HepG2 (cell line): ENCODE data around the gene ZNF620. TPM values are rescaled to one million over a fixed set of nuclear protein-coding genes. Genes with fewer than 3 reads are reported as not detected.

ENCODE experiments used
- ATAC-seq: fragments of 200-7000 bp; cut with Tn5 transposase; 3 replicates; pipeline ENCODE4 v1.9.1; 2020; ENCODE audit warnings: mild to moderate bottlenecking, moderate library complexity
- BruUV-seq: library from RNA; stranded (reverse); fragments of 400-500 nt; replicated peaks from 2 replicates; lab custom pipeline; 2021; lab: Mats Ljungman, UMichigan
- CTCF ChIA-PET: fragments of 300-600 bp; formaldehyde crosslinking; extraction: SDS; loops from one replicate; lab custom pipeline; 2021; ENCODE audit warnings: low total read pairs, inconsistent platforms, low intra/inter-chr PET ratio; lab: Yijun Ruan, JAX
- POLR2A ChIA-PET: fragments of 350-600 bp; sonication (Branson Sonifier 250); formaldehyde crosslinking; loops from one replicate; lab custom pipeline; 2020; ENCODE audit warnings: antibody characterized with exemption, inconsistent platforms; lab: Yijun Ruan, JAX
- DNase-seq: peaks from one replicate; pipeline ENCODE4 v3.0.0-alpha.2; 2015; ENCODE audit warnings: low spot score
- FAIRE-seq: peaks from 3 replicates; lab custom pipeline; 2011; peaks lifted over from hg19 to GRCh38; lab: Jason Lieb, UNC
- H2AFZ ChIP-seq: one replicate; pipeline ENCODE4 v1.6.1; 2011; ENCODE audit warnings: low read length, inconsistent platforms
- H3K27ac ChIP-seq: fragments of 300-600 bp; 3 replicates; pipeline ENCODE4 v1.8.0; 2011; ENCODE audit warnings: mixed run types, mild to moderate bottlenecking, mixed read lengths, low read length, inconsistent platforms; ENCODE audit not compliant: insufficient read depth; ENCODE audit errors: extremely low read length
- H3K27me3 ChIP-seq, 2 experiments: fragments of 200-600 bp in 1 of 2; 2 replicates in 1 of 2; 3 replicates in 1 of 2; pipeline versions ENCODE4 v1.6.0 to v1.8.0; 2011; ENCODE audit warnings: low read length in 2 of 2, mild to moderate bottlenecking in 2 of 2, moderate library complexity in 2 of 2, inconsistent platforms in 1 of 2; ENCODE audit not compliant: insufficient read depth in 2 of 2, control insufficient read depth in 1 of 2
- H3K36me3 ChIP-seq, 2 experiments: fragments of 200-600 bp in 1 of 2; replicated peaks in 1 of 2; 2 replicates in 1 of 2; 3 replicates in 1 of 2; pipeline versions ENCODE4 v1.5.1 to v1.8.0; 2011; ENCODE audit warnings: low read length in 2 of 2, inconsistent platforms in 1 of 2; ENCODE audit not compliant: insufficient read depth in 2 of 2, control insufficient read depth in 1 of 2
- H3K4me1 ChIP-seq: 2 replicates; pipeline ENCODE4 v1.5.1; 2012; ENCODE audit warnings: low read length, inconsistent platforms; ENCODE audit not compliant: insufficient read depth
- H3K4me2 ChIP-seq: 2 replicates; pipeline ENCODE4 v1.6.0; 2011; ENCODE audit warnings: low read depth, low read length, inconsistent platforms
- H3K4me3 ChIP-seq, 3 experiments: fragments of 200-600 bp in 1 of 3; sonication (generic), shearing (Covaris generic) in 1 of 3; replicated peaks in 1 of 3; 2 replicates each; pipeline ENCODE4 v1.5.1; 2011 to 2016; ENCODE audit warnings: low read length in 3 of 3, inconsistent platforms in 2 of 3, low read depth in 2 of 3, mild to moderate bottlenecking in 2 of 3, control low read depth in 1 of 3, mixed read lengths in 1 of 3; ENCODE audit not compliant: insufficient read depth in 1 of 3
- H3K79me2 ChIP-seq: one replicate; pipeline ENCODE4 v1.6.1; 2011; ENCODE audit warnings: low read length, inconsistent platforms; ENCODE audit not compliant: insufficient read depth
- H3K9ac ChIP-seq: 2 replicates; pipeline ENCODE4 v1.6.0; 2011; ENCODE audit warnings: mild to moderate bottlenecking, low read depth, low read length, inconsistent platforms; ENCODE audit not compliant: insufficient read depth
- H3K9me3 ChIP-seq: 2 replicates; pipeline ENCODE4 v1.5.1; 2012; ENCODE audit warnings: mild to moderate bottlenecking, low read length
- H4K20me1 ChIP-seq: 2 replicates; pipeline ENCODE4 v1.6.0; 2011; ENCODE audit warnings: inconsistent platforms, mild to moderate bottlenecking, low read length, moderate library complexity; ENCODE audit not compliant: insufficient read depth
- AHR ChIP-seq: IDR thresholded peaks from 2 replicates; pipeline ENCODE4 v1.6.1; 2018; ENCODE audit warnings: missing genetic modification reagents, missing compliant biosample characterization
- DMTF1 ChIP-seq: sonication (generic); formaldehyde crosslinking; IDR thresholded peaks from 2 replicates; pipeline ENCODE4 v1.4.0; 2020; ENCODE audit warnings: mild to moderate bottlenecking, missing genetic modification reagents
- ETS1 ChIP-seq: sonication (generic); formaldehyde crosslinking; IDR thresholded peaks from 2 replicates; pipeline ENCODE4 v1.4.0; 2020; ENCODE audit warnings: missing genetic modification reagents
- GABPB1 ChIP-seq: IDR thresholded peaks from 2 replicates; pipeline ENCODE4 v1.6.1; 2016; ENCODE audit warnings: mild to moderate bottlenecking, missing genetic modification reagents, moderate library complexity, missing compliant biosample characterization
- GLI4 ChIP-seq: sonication (generic); formaldehyde crosslinking; IDR thresholded peaks from 2 replicates; pipeline ENCODE4 v1.5.1; 2020; ENCODE audit warnings: missing genetic modification reagents, mild to moderate bottlenecking, moderate library complexity, borderline replicate concordance
- HNRNPLL ChIP-seq: fragments of 200-400 bp; formaldehyde crosslinking; IDR thresholded peaks from 2 replicates; pipeline ENCODE4 v1.6.1; 2017; ENCODE audit warnings: mild to moderate bottlenecking, low read depth, low read length; ENCODE audit not compliant: poor library complexity, severe bottlenecking
- NR2F1 ChIP-seq, 2 experiments: fragments of 450-650 bp in 1 of 2; formaldehyde crosslinking in 1 of 2; IDR thresholded peaks; 2 replicates each; pipeline versions ENCODE4 v1.5.0 to v1.6.1; 2016 to 2020; ENCODE audit warnings: mild to moderate bottlenecking in 1 of 2, missing compliant biosample characterization in 1 of 2, missing genetic modification reagents in 1 of 2, moderate library complexity in 1 of 2
- RBFOX2 ChIP-seq: fragments of 200-400 bp; formaldehyde crosslinking; IDR thresholded peaks from 2 replicates; pipeline ENCODE4 v1.6.1; 2017; ENCODE audit warnings: low read depth, mild to moderate bottlenecking, low read length
- SIN3A ChIP-seq: IDR thresholded peaks from 2 replicates; pipeline ENCODE4 v1.6.1; 2011; ENCODE audit warnings: low read depth, mild to moderate bottlenecking, control low read depth, low read length, borderline replicate concordance
- SMARCC2 ChIP-seq: fragments of 450-650 bp; IDR thresholded peaks from 2 replicates; pipeline ENCODE4 v1.6.1; 2017; ENCODE audit warnings: antibody characterized with exemption, mild to moderate bottlenecking
- SNAI1 ChIP-seq: sonication (generic); formaldehyde crosslinking; IDR thresholded peaks from 2 replicates; pipeline ENCODE4 v1.5.0; 2020; ENCODE audit warnings: mild to moderate bottlenecking, missing genetic modification reagents, borderline replicate concordance
- SP4 ChIP-seq: sonication (generic); formaldehyde crosslinking; IDR thresholded peaks from 2 replicates; pipeline ENCODE4 v1.8.1; 2023; ENCODE audit warnings: mild to moderate bottlenecking, missing genetic modification reagents
- TFDP2 ChIP-seq: sonication (generic); formaldehyde crosslinking; IDR thresholded peaks from 2 replicates; pipeline ENCODE4 v1.4.0; 2020; ENCODE audit warnings: missing genetic modification reagents
- ZFX ChIP-seq: sonication (generic); formaldehyde crosslinking; IDR thresholded peaks from 2 replicates; pipeline ENCODE4 v1.4.0; 2020; ENCODE audit warnings: mild to moderate bottlenecking, low read depth, missing genetic modification reagents, moderate library complexity
- ZIK1 ChIP-seq: sonication (generic); formaldehyde crosslinking; IDR thresholded peaks from 2 replicates; pipeline ENCODE4 v1.5.0; 2020; ENCODE audit warnings: mild to moderate bottlenecking, low read depth, missing genetic modification reagents, borderline replicate concordance
- ZNF280D ChIP-seq: sonication (generic); formaldehyde crosslinking; IDR thresholded peaks from 2 replicates; pipeline ENCODE4 v1.5.1; 2020; ENCODE audit warnings: mild to moderate bottlenecking, missing genetic modification reagents
- ZSCAN9 ChIP-seq: IDR thresholded peaks from 2 replicates; pipeline ENCODE4 v1.6.1; 2016; ENCODE audit warnings: borderline replicate concordance
- WGBS: methylation state at CpG from one replicate; pipeline ENCODE4 v1.1.6; 2017; ENCODE audit warnings: low lambda C conversion rate; 5-methylcytosine and 5-hydroxymethylcytosine counted together
- in situ Hi-C: cut with HindIII; loops from 2 replicates; pipeline ENCODE4 v1.10.0; 2017; ENCODE audit warnings: low pct_unique_long_range_greater_than_20kb; ENCODE audit not compliant: extremely low pct_ligation_motif_present
- intact Hi-C: fragments of 100-400 bp; cut with micrococcal nuclease; formaldehyde crosslinking; loops from one replicate; pipeline ENCODE4 v1.10.0; 2022; ENCODE audit not compliant: unreplicated experiment
- polyA plus RNA-seq, 8 experiments: library from polyadenylated mRNA; depleted of rRNA in 3 of 8; stranded (reverse) in 7 of 8; unstranded in 1 of 8; fragments of >200 nt; fragmentation: Illumina TruSeq in 4 of 8; extraction: Trizol in 4 of 8; gene quantifications; 2 replicates each; pipeline versions ENCODE4 v1.2.1 to v1.2.3, GENCODE V29; 2011 to 2016; ENCODE audit warnings: low read depth in 4 of 8, missing spikeins in 1 of 8, mixed read lengths in 1 of 8; ENCODE audit not compliant: insufficient read depth in 1 of 8
- total RNA-seq, 5 experiments: library from RNA; depleted of rRNA; stranded (reverse); fragments of >200 nt; fragmentation: Illumina TruSeq; extraction: Trizol; gene quantifications; 2 replicates each; pipeline ENCODE4 v1.2.3, GENCODE V29; 2016; ENCODE audit warnings: low read depth in 1 of 5

Gene ZNF620
- total and polyA plus RNA-seq, 2 of the 13 experiments (the other 11 are each of a cell fraction or from before 2014, with no cell fraction given) = 2.3 to 12.2 TPM

GRCh38 chr3:40477666-40478065, 28.2 kb upstream of the ZNF620 start:
- no peaks in the 10 kb centered on the region for H3K9me3 ChIP-seq
- peak overlapping the region; percentile 51 for H3K27ac ChIP-seq
- H4K20me1 ChIP-seq = no peaks in the 10 kb centered on the region
- ChIA-PET POLR2A (interaction anchor here (1.2 to 3.4 kb wide), 6 partner anchors 12 to 48 kb away, joined by 3 to 54 read pairs (median 10); partner anchors contain the start of genes RPL14 and ZNF620), CTCF (no interaction called here)
- H3K4me3 ChIP-seq = peak overlapping the region; percentile 95 to 96 (median 95)
- FAIRE-seq = peak; percentile 46
- DNase-seq = no peak
- in situ Hi-C loops = no loop called here
- peak; percentile 73 for ATAC-seq
- H3K27me3 ChIP-seq = no peaks in the 10 kb centered on the region; a peak in 1 of 5 replicates
- H2AFZ ChIP-seq = peak overlapping the region; percentile 93
- H3K4me1 ChIP-seq = peaks cover 19% of the 10 kb centered on the region
- intact Hi-C loops = loop anchor here (1.0 kb wide), 1 partner anchor 28 kb away; no protein-coding TSS in a partner anchor
- H3K36me3 ChIP-seq = peaks cover 0 to 8% of the 10 kb centered on the region in 2 experiments; a peak in 1 of 5 replicates
- H3K79me2 ChIP-seq = no peaks in the 10 kb centered on the region
- peak overlapping the region; percentile 97 for H3K4me2 ChIP-seq
- H3K9ac ChIP-seq = peak overlapping the region; percentile 77
- WGBS = 39% methylated on average over 4 of the region's 4 CpGs
- BruUV-seq = no TSS peak
- TF ChIP-seq NR2F1 (CRISPR knock-in tag; IDR thresholded peaks at IDR 0.05) (no peak), HNRNPLL (no peak), DMTF1 (no peak), ZSCAN9 (CRISPR knock-in tag) (no peak), SIN3A (no peak), SMARCC2 (no peak), SP4 (CRISPR knock-in tag) (peak; percentile 39; the same call in 1 of the 2 replicates), ZIK1 (no peak), GLI4 (0 out of 2 replicates have a peak, but pooled peaks have one; percentile 37), TFDP2 (CRISPR knock-in tag) (no peak), ZNF280D (no peak), RBFOX2 (no peak), ETS1 (CRISPR knock-in tag) (no peak), ZFX (CRISPR knock-in tag) (no peak), AHR (CRISPR knock-in tag) (no peak), GABPB1 (CRISPR knock-in tag) (no peak), SNAI1 (CRISPR knock-in tag) (no peak)
